ENCODE results near the gene FKBP5. TPM values are rescaled to one million over a fixed set of nuclear protein-coding genes. Genes with fewer than 3 reads are reported as not detected.

The FKBP5 gene
- total and polyA plus RNA-seq, 9 of the 15 experiments (the other 6 are each of a cell fraction or from before 2014, with no cell fraction given): 32.7 to 151 (median 75.0) TPM

DNA sequence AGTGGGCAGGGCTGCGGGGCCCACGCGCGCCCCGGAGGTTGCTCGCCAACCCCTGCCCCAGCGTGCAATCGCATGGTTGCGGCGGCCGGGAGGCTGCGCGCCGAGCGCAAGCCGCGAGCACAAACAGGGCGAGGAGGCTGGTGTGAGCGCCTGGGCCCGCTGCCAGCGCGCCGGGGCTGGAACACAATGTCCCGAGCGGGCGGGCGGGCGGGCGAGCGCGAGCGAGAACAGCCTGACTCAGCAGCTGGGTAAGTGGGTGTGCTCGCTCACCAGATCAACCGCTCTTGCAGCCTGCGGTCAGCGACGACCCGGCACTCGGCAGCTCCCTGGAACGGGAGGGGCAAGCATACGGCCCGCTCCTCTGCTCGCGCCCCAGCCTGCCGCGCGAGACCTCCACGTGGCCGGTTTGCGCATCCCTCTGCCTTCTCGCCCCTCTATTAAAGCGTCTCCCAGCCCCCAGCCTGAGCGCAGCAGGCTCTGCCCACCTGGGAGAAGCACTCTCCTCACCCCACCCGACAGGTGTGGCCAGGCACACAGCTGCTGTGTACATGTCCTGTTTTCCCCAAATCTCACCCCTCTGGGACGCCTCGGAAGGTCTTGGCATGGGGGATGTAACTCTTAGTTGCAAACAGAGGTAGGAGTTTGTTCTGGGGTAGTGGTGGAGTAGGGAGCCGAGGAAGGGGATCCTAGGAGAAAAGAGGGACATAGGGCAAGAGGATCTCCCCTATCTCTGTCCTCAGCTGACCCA lies 39.4 kb upstream of the FKBP5 start:
- H3K9me3 ChIP-seq (replicated peaks; ENCODE audit: control insufficient read depth, insufficient read depth, low read depth, low read length): no peaks in the 10 kb centered on the region
- under 1% methylated on average over 46 of the region's 57 CpGs for WGBS (ENCODE audit: insufficient coverage, low coverage, missing lambda C conversion rate)
- H2AFZ ChIP-seq (ENCODE audit: low read depth, low read length): peak overlapping the region; percentile 97
- peak overlapping the region; percentile 46 for H3K4me3 ChIP-seq
- POLR2A ChIA-PET: interaction anchor here (0.6 to 1.5 kb wide), 18 partner anchors 11 to 1245 kb away, joined by 3 to 5 read pairs (median 3); partner anchors contain the start of gene RPL10A
- peak overlapping the region; percentile 81 to 95 for H3K9ac ChIP-seq (ENCODE audit: insufficient read depth in 1 of 2, low read depth in 2 of 2, low read length in 2 of 2)
- peak; percentile 84 for ATAC-seq
- in situ Hi-C loops (cut with MboI): no loop called here
- H3K27me3 ChIP-seq (ENCODE audit: control insufficient read depth in 2 of 2, insufficient read depth in 2 of 2, low read length in 2 of 2): no peaks in the 10 kb centered on the region
- FAIRE-seq: peak; percentile 80
- H3K9me1 ChIP-seq (ENCODE audit: control insufficient read depth, insufficient read depth, low read length): no peaks in the 10 kb centered on the region
- no peaks in the 10 kb centered on the region; the same call in 2 of the 3 replicates for H3K79me2 ChIP-seq (ENCODE audit: control insufficient read depth, insufficient read depth, low read length)
- no peaks in the 10 kb centered on the region for H3K36me3 ChIP-seq (ENCODE audit: control insufficient read depth, insufficient read depth, low read length)
- DNase-seq (ENCODE audit: extremely low read depth in 1 of 4, low spot score in 3 of 4): peak; percentile 93 to 97 (median 95)
- CTCF ChIA-PET (ENCODE audit: low intra/inter-chr PET ratio): no interaction called here
- intact Hi-C loops (cut with micrococcal nuclease): loop anchor here (1.0 kb wide), 1 partner anchor 40 kb away; the partner anchor contains the start of gene FKBP5
- H3K4me2 ChIP-seq (ENCODE audit: insufficient read depth, low read length): peak overlapping the region; percentile 88
- TSS peak; percentile 71 for BruUV-seq (replicated peaks)
- H3K27ac ChIP-seq (ENCODE audit: extremely low read depth, low read depth, low read length): peak overlapping the region; percentile 95
- no peaks in the 10 kb centered on the region for H4K20me1 ChIP-seq (replicated peaks; ENCODE audit: control insufficient read depth, insufficient read depth, low read length)
- peaks cover 62 to 80% of the 10 kb centered on the region in 2 experiments for H3K4me1 ChIP-seq (replicated peaks in 1 of 2; ENCODE audit: control insufficient read depth in 2 of 2, insufficient read depth in 2 of 2, low read length in 2 of 2)
- peak; percentile 61 for TF ChIP-seq ARID1B (IDR thresholded peaks at IDR 0.05)
- peak; percentile 33 for TF ChIP-seq ZFP36 (IDR thresholded peaks at IDR 0.05; ENCODE audit: low read depth, low read length, partially characterized antibody)
- peak; percentile 73; the same call in 1 of the 2 replicates for TF ChIP-seq MBD2 (IDR thresholded peaks at IDR 0.05; ENCODE audit: borderline replicate concordance, low read depth)
- no peak for TF ChIP-seq NR2C2 (CRISPR knock-in tag; IDR thresholded peaks at IDR 0.05)
- TF ChIP-seq NR2C2 (tag; IDR thresholded peaks at IDR 0.05): peak; percentile 67
- no peak for TF ChIP-seq TSHZ1 (CRISPR knock-in tag; IDR thresholded peaks at IDR 0.05)
- TF ChIP-seq YY1 (IDR thresholded peaks at IDR 0.05; ENCODE audit: borderline replicate concordance in 1 of 3, control insufficient read depth in 1 of 3, extremely low read depth in 1 of 3, insufficient read depth in 3 of 3, insufficient read length in 1 of 3, insufficient replicate concordance in 2 of 3, low read depth in 1 of 3, low read length in 2 of 3): peak in 2 of 3 experiments; percentile 34 to 67
- TF ChIP-seq SIN3B (IDR thresholded peaks at IDR 0.05; ENCODE audit: low read depth): no peak
- peak; percentile 73; the same call in 1 of the 2 replicates for TF ChIP-seq ZNF766 (CRISPR knock-in tag; conservative IDR thresholded peaks at IDR 0.05)
- no peak for TF ChIP-seq NFXL1 (CRISPR knock-in tag; IDR thresholded peaks at IDR 0.05)
